GOT3 (cell line): ENCODE data around the gene PTPRJ.
"Not testable (repeated sequence)": the region's sequence is repeated elsewhere in the genome, so short reads cannot be mapped to it uniquely, and the experiment has no call there.

Source experiments
- DNase-seq: peaks from one replicate; lab custom pipeline; 2025; ENCODE audit warnings: mixed read lengths; lab: John Stamatoyannopoulos, UW

Gene PTPRJ

DNA sequence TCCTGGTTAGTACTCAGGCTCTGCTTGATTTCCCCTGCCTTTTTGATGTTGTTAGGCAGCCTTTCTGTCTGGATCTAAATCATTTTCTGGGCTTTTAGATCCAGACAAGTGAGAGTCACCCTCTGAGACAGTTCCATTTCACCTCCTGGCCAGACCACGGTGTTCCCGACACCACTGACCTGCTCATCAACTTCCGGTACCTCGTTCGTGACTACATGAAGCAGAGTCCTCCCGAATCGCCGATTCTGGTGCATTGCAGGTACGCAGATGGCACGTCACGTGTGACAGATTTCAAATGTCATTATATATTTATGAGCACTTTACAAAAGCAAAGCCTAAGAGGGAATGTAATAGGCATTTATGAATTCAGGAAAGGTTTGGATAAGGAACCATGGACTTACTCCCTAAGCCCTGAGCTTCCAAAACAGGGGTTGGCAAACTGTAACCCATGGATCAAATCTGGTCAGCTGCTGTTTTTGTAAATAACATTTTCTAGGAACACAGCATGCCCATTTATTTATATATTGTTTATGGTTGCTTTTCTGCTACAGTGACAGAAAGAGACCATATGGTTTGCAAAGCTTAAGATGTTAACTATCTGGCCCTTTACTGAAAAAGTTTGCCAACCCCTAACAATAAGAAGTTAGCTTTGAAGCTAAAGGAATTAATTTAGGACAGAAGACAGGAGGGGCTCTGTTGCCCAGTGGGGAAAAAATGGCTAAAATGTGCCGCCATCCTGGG lies 183.2 kb downstream of the PTPRJ start:
- no peak for DNase-seq

DNA sequence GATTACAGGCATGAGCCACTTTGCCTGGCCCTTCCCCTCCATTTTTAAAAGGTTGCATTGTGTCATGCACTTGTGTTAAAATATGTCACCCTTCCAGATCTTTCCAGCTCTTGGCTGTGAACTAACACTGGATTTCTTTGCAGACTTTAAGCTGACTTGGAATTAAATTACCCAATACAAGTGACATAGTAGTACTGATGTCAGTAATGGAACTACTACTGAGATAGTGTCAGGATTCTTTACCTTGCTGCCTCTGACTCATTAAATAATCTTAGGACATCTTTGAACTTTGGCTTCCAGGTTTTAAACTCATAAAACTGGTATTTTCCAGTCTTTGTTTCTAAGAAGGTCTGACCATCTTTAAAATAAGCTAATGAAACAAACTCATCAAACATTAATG lies 184.5 kb downstream of the PTPRJ start:
- DNase-seq, result no peak

DNA sequence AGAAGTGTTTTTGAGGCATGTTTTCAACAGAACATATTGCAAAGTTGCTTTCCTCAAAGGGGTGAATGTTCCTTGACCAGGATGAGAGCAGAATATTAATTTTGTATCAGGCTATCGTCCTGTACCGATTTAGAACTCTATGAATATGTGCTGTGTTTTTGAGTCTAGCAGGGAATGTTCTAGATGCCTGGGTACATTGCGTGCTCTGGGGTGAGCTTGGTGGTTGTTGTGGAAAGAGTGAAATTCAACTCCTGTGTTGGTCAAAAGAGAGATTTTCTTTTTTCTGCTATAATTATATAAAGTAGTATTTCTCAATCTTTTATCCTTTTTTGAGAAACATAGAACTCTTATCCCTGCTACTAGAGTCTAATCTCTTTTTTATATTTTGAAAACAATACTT lies 185.1 kb downstream of the PTPRJ start:
- no peak for DNase-seq

DNA sequence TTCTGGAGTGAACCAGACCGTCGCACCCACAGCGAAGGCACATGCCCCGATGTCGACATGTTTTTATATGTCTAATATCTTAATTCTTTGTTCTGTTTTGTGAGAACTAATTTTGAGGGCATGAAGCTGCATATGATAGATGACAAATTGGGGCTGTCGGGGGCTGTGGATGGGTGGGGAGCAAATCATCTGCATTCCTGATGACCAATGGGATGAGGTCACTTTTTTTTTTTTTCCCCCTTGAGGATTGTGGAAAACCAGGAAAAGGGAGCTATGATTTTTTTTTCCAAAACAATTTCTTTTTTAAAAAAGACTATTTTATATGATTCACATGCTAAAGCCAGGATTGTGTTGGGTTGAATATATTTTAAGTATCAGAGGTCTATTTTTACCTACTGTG lies 187.0 kb downstream of the PTPRJ start:
- no peak for DNase-seq

- DNase-seq, result no peak
These were observed 188.5 kb downstream of the PTPRJ start for GRCh38 chr11:48168815-48169214.

DNA sequence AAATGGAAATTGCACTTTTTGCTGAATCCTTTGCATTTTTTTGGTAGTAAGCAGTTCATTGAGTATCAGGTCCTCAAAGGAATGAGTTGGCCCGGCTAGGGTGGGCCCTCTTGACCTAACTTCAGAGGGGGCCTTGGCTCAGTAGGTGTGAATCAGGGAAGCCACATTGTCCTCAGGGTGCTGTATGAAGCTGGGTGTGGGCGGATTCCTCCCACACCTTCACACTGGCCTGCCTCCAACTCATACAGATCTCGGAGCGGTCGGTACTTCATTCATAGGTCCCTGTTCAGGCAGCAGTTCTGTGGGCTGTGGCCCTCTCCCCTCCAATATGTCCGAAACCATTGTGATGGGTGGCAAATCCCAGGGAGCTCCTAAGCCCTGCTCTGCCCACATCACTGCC lies 188.9 kb downstream of the PTPRJ start:
- no peak for DNase-seq

- no peak for DNase-seq
These were observed 189.4 kb downstream of the PTPRJ start for GRCh38 chr11:48169717-48170116.

DNA sequence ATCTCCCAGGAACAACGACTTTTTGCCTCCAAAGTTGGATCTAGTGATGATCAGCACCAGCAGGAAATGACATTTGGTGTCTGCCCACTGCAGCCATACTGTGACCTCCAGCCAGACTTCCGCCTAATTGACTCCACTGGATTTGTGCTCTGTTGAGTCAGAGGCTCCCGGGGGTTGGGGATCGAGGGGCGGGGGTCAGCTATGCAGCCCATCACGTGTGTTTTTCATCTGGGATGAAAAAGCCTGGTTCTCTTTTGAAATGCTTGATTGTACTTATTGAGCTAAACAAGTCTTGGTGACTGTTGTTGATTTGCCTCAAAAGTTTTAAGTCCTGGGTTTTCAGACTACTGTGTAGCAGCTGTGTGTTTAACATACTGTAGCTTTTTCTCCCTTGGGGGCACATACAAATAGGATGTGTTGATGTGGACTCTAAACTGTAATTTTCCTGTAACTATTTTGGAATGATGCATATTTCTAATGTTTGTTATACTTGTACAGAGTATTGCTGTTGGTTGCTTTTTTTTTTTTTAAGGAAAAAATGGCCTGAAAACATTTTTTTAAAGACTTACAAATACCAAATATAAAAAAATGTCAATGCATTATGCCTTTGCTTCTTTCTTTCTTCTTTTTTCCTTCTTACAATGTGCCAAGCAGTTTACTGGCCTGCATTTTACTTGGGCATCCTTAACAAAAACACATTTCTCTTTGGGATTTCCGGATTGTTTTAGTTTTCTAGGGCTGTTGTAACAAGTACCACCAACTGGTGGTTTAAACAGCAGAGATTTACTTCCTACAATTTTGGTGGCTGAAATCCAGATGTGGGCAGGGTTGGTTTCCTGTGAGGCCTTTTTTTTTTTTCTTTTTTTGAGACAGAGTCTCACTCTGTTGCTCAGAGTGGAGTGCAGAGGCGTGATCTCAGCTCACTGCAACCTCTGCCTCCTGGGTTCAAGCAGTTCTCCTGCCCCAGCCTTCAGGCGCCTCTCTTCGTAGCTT lies 190.2 kb downstream of the PTPRJ start:
- DNase-seq, result no peak

GRCh38 chr11:48172818-48173609 lies 192.7 kb downstream of the PTPRJ start:
- DNase-seq, result no peak

GRCh38 chr11:48177661-48178060 lies 197.3 kb downstream of the PTPRJ start:
- no peak for DNase-seq

DNA sequence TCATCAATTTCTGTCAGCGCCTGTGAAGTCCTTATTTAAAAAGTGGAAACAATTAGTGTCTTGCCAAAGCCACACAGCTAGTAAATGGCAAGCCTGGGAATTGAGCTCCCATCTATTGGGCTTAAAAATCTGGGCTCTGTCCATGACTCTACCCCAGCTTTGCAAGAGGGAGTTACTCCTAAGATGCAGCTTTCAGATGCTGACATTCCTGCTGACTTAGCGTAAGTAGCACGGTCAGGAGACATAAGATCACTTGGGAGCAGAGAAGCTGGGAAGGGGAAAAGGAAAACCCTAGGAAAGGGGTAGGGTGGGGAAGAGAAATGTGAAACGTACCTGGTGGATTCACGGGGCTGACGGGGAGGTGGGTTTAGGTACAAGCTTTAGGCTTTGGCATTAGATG lies 200.3 kb downstream of the PTPRJ start:
- no peak for DNase-seq

DNA sequence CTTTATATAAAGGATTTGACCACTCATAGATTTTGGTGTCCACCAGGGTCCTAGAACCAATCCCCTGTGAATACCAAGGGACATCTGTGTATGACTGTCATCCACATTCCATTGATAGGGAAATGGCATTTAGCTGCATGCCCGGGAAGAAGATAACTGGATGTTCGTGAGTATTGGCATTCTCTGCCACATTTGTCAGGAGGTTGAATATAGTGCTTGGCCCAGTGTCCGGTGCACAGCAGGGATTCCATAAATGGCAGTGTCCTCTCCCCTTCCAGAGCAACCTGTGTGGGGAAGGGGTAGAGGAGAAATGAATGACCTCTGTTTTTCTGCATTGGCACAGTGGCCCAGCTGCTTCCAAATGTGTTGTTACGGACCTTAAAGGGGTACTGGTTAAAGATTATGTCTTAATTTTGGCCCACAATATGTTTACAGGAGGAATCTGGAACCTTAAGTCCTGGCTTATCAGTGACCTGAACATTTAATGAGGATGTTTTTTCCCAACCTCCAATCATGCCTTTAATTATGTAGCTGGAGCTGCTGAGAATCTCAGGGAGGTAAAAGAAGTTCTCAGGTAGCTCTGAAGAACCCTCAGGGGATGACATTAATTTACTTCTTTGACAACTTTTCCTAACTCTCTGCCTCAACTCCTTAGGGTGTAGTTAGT lies 202.6 kb downstream of the PTPRJ start:
- DNase-seq, result no peak

DNA sequence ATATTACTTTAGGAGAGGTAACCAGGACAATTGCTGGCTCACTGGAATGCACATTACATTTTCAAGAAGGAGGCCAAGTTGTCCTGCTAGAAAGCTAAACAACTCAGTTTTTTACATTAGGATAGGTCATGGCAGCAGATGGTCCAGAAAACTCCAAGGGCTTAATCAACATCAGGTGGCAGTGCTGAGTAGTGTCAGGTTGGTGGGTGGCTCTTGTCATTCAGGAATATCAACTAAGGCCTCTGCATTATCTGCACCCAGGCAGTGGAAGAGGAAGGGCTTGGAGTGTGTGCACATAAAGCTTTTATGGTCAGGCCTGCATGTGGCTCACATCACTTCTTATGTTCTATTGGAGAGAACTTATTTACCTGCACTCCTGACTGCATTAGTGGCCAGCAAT lies 204.1 kb downstream of the PTPRJ start:
- DNase-seq, result no peak

DNA sequence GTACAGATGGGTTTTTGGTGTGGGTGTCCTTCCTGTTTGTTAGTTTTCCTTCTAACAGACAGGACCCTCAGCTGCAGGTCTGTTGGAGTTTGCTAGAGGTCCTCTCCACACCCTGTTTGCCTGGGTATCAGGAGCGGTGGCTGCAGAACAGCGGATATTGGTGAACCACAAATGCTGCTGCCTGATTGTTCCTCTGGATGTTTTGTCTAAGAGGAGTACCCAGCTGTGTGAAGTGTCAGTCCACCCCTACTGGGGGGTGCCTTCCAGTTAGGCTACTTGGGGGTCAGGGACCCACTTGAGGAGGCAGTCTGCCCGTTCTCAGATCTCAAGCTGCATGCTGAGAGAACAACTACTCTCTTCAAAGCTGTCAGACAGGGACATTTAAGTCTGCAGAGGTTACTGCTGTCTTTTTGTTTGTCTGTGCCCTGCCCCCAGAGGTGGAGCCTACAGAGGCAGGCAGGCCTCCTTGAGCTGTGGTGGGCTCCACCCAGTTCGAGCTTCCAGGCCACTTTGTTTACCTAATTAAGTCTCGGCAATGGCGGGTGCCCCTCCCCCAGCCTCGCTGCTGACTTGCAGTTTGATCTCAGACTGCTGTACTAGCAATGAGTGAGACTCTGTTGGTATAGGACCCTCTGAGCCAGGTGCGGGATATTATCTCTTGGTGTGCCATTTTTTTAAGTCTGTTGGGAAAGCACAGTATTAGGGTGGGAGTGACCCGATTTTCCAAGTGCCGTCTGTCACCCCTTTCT lies 210.7 kb downstream of the PTPRJ start:
- not testable (repeated sequence) for DNase-seq

GRCh38 chr11:48193876-48194275 lies 213.5 kb downstream of the PTPRJ start:
- no peak for DNase-seq

GRCh38 chr11:48207881-48208280 lies 227.5 kb downstream of the PTPRJ start:
- DNase-seq, result no peak

- no peak for DNase-seq
These were observed 229.7 kb downstream of the PTPRJ start for GRCh38 chr11:48210052-48210451.

DNA sequence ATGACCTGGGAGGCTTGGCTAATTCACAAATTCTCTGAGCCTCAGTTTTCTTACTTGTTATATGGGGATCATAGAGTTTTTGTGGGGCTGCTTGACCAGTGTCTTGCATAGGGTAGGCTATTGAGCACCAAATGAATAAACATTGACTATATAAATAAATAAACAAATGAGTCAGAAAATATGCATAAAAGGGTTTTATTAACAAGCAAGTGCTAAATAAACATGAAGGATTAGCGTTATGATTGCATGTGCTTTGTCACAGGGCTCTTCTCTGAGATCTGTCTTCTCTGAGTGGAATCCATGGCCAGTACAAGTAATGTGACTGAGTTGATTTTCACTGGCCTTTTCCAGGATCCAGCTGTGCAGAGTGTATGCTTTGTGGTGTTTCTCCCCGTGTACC lies 236.2 kb downstream of the PTPRJ start, which contains the start of gene OR4B1:
Gene OR4B1 (plus strand): TSS at position 301 of the 400 bp plus-strand sequence. CDS start 0 bp downstream, at position 301.
- no peak for DNase-seq
